GM12878 (cell line): Measurements from ENCODE around the gene GNA14. TPM values are rescaled to one million over a fixed set of nuclear protein-coding genes. Genes with fewer than 3 reads are reported as not detected.

Experiments
- ATAC-seq: fragments of 200-7000 bp; cut with Tn5 transposase; 3 replicates; pipeline ENCODE4 v1.9.1; 2020; ENCODE audit warnings: mild to moderate bottlenecking, moderate library complexity
- BruUV-seq: library from RNA; stranded (reverse); fragments of 400-500 nt; replicated peaks from 2 replicates; lab custom pipeline; 2021; lab: Mats Ljungman, UMichigan
- CTCF ChIA-PET: fragments of 300-600 bp; sonication (Branson Sonifier 250); formaldehyde crosslinking; extraction: SDS; loops from one replicate; lab custom pipeline; 2021; ENCODE audit warnings: inconsistent platforms; lab: Yijun Ruan, JAX
- POLR2A ChIA-PET: fragments of 350-600 bp; formaldehyde crosslinking; extraction: SDS; loops from one replicate; lab custom pipeline; 2021; ENCODE audit warnings: inconsistent platforms; lab: Charles Lee
- RAD21 ChIA-PET: fragments of 300-600 bp; sonication (Branson Sonifier 250); formaldehyde crosslinking; loops from one replicate; lab custom pipeline; 2023; ENCODE audit warnings: antibody characterized with exemption; ENCODE audit not compliant: unreplicated experiment; lab: Charles Lee
- SMC1A ChIA-PET: fragments of 300-600 bp; sonication (Branson Sonifier 250); formaldehyde crosslinking; loops from one replicate; lab custom pipeline; 2023; ENCODE audit not compliant: unreplicated experiment, uncharacterized antibody; lab: Charles Lee
- DNase-seq: peaks from one replicate; pipeline ENCODE4 v3.0.0-alpha.2; 2011; ENCODE audit warnings: low read depth, low spot score
- FAIRE-seq: peaks from 3 replicates; lab custom pipeline; 2011; peaks lifted over from hg19 to GRCh38; lab: Jason Lieb, UNC
- H2AFZ ChIP-seq: 2 replicates; pipeline ENCODE4 v1.6.0; 2011; ENCODE audit warnings: low read depth, low read length, control low read depth; ENCODE audit not compliant: control insufficient read depth
- H3K27ac ChIP-seq: 2 replicates; pipeline ENCODE4 v1.5.1; 2011; ENCODE audit warnings: control low read depth; ENCODE audit not compliant: control insufficient read depth, insufficient read depth
- H3K27me3 ChIP-seq, 2 experiments: replicated peaks in 1 of 2; 2 replicates each; pipeline versions ENCODE4 v1.6.0 to v1.6.1; 2011; ENCODE audit warnings: low read length in 1 of 2; ENCODE audit not compliant: control insufficient read depth in 2 of 2, insufficient read depth in 2 of 2
- H3K36me3 ChIP-seq, 2 experiments: 2 replicates each; pipeline ENCODE4 v1.5.1; 2011; ENCODE audit warnings: low read length in 1 of 2; ENCODE audit not compliant: control insufficient read depth in 2 of 2, insufficient read depth in 2 of 2
- H3K4me1 ChIP-seq: 2 replicates; pipeline ENCODE4 v1.6.1; 2011; ENCODE audit warnings: mild to moderate bottlenecking, low read length, moderate library complexity, mixed read lengths; ENCODE audit not compliant: control insufficient read depth, insufficient read depth
- H3K4me2 ChIP-seq: 2 replicates; pipeline ENCODE4 v1.6.0; 2011; ENCODE audit warnings: control low read depth; ENCODE audit not compliant: control insufficient read depth, insufficient read depth
- H3K4me3 ChIP-seq: fragments of 200-600 bp; sonication (generic); 2 replicates; pipeline ENCODE4 v1.5.1; 2016
- H3K79me2 ChIP-seq: 2 replicates; pipeline ENCODE4 v1.6.0; 2011; ENCODE audit warnings: low read length; ENCODE audit not compliant: control insufficient read depth, insufficient read depth
- H3K9ac ChIP-seq: 2 replicates; pipeline ENCODE4 v1.8.0; 2011; ENCODE audit warnings: low read length, control low read depth, mixed read lengths; ENCODE audit not compliant: control insufficient read depth, insufficient read depth
- H3K9me3 ChIP-seq: replicated peaks from 3 replicates; pipeline ENCODE4 v1.5.1; 2011; ENCODE audit warnings: mild to moderate bottlenecking, low read length; ENCODE audit not compliant: control insufficient read depth, insufficient read depth
- H4K20me1 ChIP-seq: 2 replicates; pipeline ENCODE4 v1.6.0; 2011; ENCODE audit not compliant: control insufficient read depth, insufficient read depth
- ATF7 ChIP-seq: fragments of 450-650 bp; IDR thresholded peaks from 2 replicates; pipeline ENCODE4 v1.6.1; 2016; ENCODE audit warnings: low read depth, mild to moderate bottlenecking
- BRCA1 ChIP-seq: IDR thresholded peaks from 2 replicates; pipeline ENCODE4 v1.6.1; 2011; ENCODE audit warnings: low read depth, low read length, improper control_type of control experiment
- CBX3 ChIP-seq: fragments of 200-600 bp; sonication (generic); IDR thresholded peaks from 2 replicates; pipeline ENCODE4 v1.6.1; 2016; ENCODE audit warnings: low read depth, borderline replicate concordance
- CBX5 ChIP-seq: sonication (generic); IDR thresholded peaks from 2 replicates; pipeline ENCODE4 v1.6.1; 2016; ENCODE audit warnings: low read depth, moderate library complexity, mild to moderate bottlenecking, inconsistent platforms
- CHD2 ChIP-seq: IDR thresholded peaks from 2 replicates; pipeline ENCODE4 v1.6.1; 2011; ENCODE audit warnings: low read depth, low read length, improper control_type of control experiment, borderline replicate concordance
- CREM ChIP-seq: IDR thresholded peaks from 2 replicates; pipeline ENCODE4 v1.6.1; 2014; ENCODE audit warnings: antibody characterized with exemption, low read depth
- ESRRA ChIP-seq: IDR thresholded peaks from 2 replicates; pipeline ENCODE4 v1.6.1; 2012; ENCODE audit warnings: mild to moderate bottlenecking, low read length, improper control_type of control experiment
- MXI1 ChIP-seq: fragments of 150-350 bp; IDR thresholded peaks from 2 replicates; pipeline ENCODE4 v1.6.1; 2011; ENCODE audit warnings: low read depth, mild to moderate bottlenecking, inconsistent platforms, low read length, improper control_type of control experiment
- RB1 ChIP-seq: fragments of 450-650 bp; formaldehyde crosslinking; IDR thresholded peaks from 2 replicates; pipeline ENCODE4 v1.6.1; 2017; ENCODE audit warnings: mild to moderate bottlenecking, borderline replicate concordance
- RBBP5 ChIP-seq: fragments of 200-600 bp; sonication (generic); conservative IDR thresholded peaks from 2 replicates; pipeline ENCODE4 v1.6.1; 2016
- RFX5 ChIP-seq: IDR thresholded peaks from 2 replicates; pipeline ENCODE4 v1.6.1; 2011; ENCODE audit warnings: low read depth, low read length, improper control_type of control experiment
- ZNF207 ChIP-seq: fragments of 450-650 bp; IDR thresholded peaks from 2 replicates; pipeline ENCODE4 v1.6.1; 2014; ENCODE audit warnings: antibody characterized with exemption, mild to moderate bottlenecking, borderline replicate concordance
- ZZZ3 ChIP-seq: IDR thresholded peaks from 2 replicates; pipeline ENCODE4 v1.6.1; 2011; ENCODE audit warnings: low read depth; ENCODE audit not compliant: control insufficient read depth, insufficient read length
- WGBS: methylation state at CpG from one replicate; pipeline ENCODE4 v1.1.6; 2016; ENCODE audit warnings: low lambda C conversion rate; ENCODE audit not compliant: insufficient replicate concordance, insufficient coverage; ENCODE audit errors: missing lambda C conversion rate; 5-methylcytosine and 5-hydroxymethylcytosine counted together
- in situ Hi-C: fragments of 300-500 bp; cut with MboI; formaldehyde crosslinking; loops from 9 replicates; pipeline ENCODE4 v1.14.3; 2018; ENCODE audit warnings: mixed read lengths
- intact Hi-C: fragments of 100-400 bp; cut with micrococcal nuclease; formaldehyde crosslinking; loops from one replicate; pipeline ENCODE4 v1.14.2; 2022; ENCODE audit not compliant: unreplicated experiment
- polyA plus RNA-seq, 11 experiments: library from polyadenylated mRNA; depleted of rRNA in 4 of 11; unstranded in 6 of 11; stranded (reverse) in 5 of 11; fragments of >200 nt; fragmentation: Nextera tagmentation in 4 of 11; fragmentation: Illumina TruSeq in 1 of 11; extraction: Ambion mirVana in 4 of 11; extraction: Trizol in 1 of 11; gene quantifications; 1 replicate in 1 of 11; 2 replicates in 10 of 11; pipeline versions ENCODE4 v1.2.1 to v1.2.3, GENCODE V29; 2011 to 2016; ENCODE audit warnings: inconsistent platforms in 2 of 11, missing spikeins in 2 of 11, low read depth in 1 of 11
- total RNA-seq, 4 experiments: library from RNA; depleted of rRNA in 3 of 4; stranded (reverse); fragments of >200 nt in 3 of 4; fragmentation: Illumina TruSeq in 1 of 4; extraction: Trizol in 1 of 4; gene quantifications; 2 replicates each; pipeline versions ENCODE4 v1.2.1 to v1.2.3, GENCODE V29; 2013 to 2021
- TF ChIP-seq, protein P1 (sequence below): IDR thresholded peaks from 2 replicates; pipeline ENCODE4 v1.6.1; 2012; ENCODE audit warnings: low read depth, low read length, improper control_type of control experiment
- TF ChIP-seq, protein P2 (sequence below): IDR thresholded peaks from 2 replicates; pipeline ENCODE4 v1.6.1; 2011; ENCODE audit warnings: mild to moderate bottlenecking, low read depth, low read length, moderate library complexity; ENCODE audit not compliant: insufficient replicate concordance

Gene GNA14
- total and polyA plus RNA-seq, 10 of the 15 experiments (the other 5 are each of a cell fraction or from before 2014, with no cell fraction given), result 0.17 TPM; not detected in 9

DNA sequence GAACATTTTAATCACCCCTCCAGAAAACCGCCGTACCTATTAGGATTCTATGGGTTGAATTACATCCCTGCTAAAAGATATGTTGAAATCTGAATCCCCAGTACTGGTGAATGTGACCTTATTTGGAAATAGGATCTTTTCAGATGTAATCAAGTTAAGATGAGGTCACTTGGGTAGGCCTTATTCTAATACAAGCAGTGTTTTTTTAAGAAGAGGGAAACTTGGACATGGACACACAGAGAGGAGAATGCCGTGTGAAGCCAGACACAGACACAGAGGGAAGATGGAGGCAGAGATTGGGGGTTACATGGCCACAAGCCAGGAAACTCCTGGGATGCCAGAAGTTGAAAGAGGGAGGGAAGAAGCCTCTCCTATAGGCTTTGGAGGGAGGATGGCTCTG is 183.5 kb downstream of the GNA14 start:
- H3K4me2 ChIP-seq, result no peak overlapping the region
- ATAC-seq, result no peak
- no peaks in the 10 kb centered on the region for H3K79me2 ChIP-seq
- CTCF ChIA-PET, result interaction anchor here (1.0 kb wide), 1 partner anchor 8 kb away, joined by 5 read pairs; no protein-coding TSS in a partner anchor
- no peak overlapping the region for H3K9ac ChIP-seq
- TF ChIP-seq ATF7 (no peak), RFX5 (no peak), BRCA1 (no peak), CHD2 (no peak), RBBP5 (no peak), MXI1 (no peak), CREM (no peak), CBX5 (no peak), ESRRA (no peak), ZZZ3 (no peak), CBX3 (no peak), ZNF207 (no peak), RB1 (no peak)
- TF ChIP-seq, protein P1, sequence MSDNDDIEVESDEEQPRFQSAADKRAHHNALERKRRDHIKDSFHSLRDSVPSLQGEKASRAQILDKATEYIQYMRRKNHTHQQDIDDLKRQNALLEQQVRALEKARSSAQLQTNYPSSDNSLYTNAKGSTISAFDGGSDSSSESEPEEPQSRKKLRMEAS, result no peak
- TF ChIP-seq, protein P2, sequence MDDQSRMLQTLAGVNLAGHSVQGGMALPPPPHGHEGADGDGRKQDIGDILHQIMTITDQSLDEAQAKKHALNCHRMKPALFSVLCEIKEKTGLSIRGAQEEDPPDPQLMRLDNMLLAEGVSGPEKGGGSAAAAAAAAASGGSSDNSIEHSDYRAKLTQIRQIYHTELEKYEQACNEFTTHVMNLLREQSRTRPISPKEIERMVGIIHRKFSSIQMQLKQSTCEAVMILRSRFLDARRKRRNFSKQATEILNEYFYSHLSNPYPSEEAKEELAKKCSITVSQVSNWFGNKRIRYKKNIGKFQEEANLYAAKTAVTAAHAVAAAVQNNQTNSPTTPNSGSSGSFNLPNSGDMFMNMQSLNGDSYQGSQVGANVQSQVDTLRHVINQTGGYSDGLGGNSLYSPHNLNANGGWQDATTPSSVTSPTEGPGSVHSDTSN, result no peak
- TF ChIP-seq, all 136 proteins: peak for 0
- intact Hi-C loops (no loop called here), in situ Hi-C loops (no loop called here)
- H3K27ac ChIP-seq, result no peak overlapping the region
- WGBS, result 50% methylated on average over 3 of the region's 3 CpGs
- H3K4me3 ChIP-seq, result no peak overlapping the region
- H4K20me1 ChIP-seq, result no peaks in the 10 kb centered on the region
- H3K4me1 ChIP-seq, result no peaks in the 10 kb centered on the region
- SMC1A ChIA-PET, result interaction anchor here (0.9 kb wide), 1 partner anchor 914 kb away, joined by 3 read pairs; no protein-coding TSS in a partner anchor
- POLR2A ChIA-PET, result no interaction called here
- RAD21 ChIA-PET, result no interaction called here
- H2AFZ ChIP-seq, result no peak overlapping the region
- no TSS peak for BruUV-seq
- H3K9me3 ChIP-seq, result no peaks in the 10 kb centered on the region
- no peaks in the 10 kb centered on the region; a peak in 1 of 4 replicates for H3K27me3 ChIP-seq
- DNase-seq (no peak), FAIRE-seq (no peak)
- H3K36me3 ChIP-seq, result no peaks in the 10 kb centered on the region
